Loucy (cell line): Measurements from ENCODE around the gene CC2D1B.

ENCODE experiments used
- CTCF ChIP-seq: fragments of 200-600 bp; sonication (generic); conservative IDR thresholded peaks from 2 replicates; pipeline ENCODE4 v1.5.1; 2014; ENCODE audit warnings: mild to moderate bottlenecking, antibody characterized with exemption, low read length
- EZH2phosphoT487 ChIP-seq: fragments of 200-600 bp; IDR thresholded peaks from 2 replicates; pipeline ENCODE4 v1.6.1; 2018; ENCODE audit warnings: antibody characterized with exemption, mild to moderate bottlenecking, moderate library complexity, borderline replicate concordance

DNA sequence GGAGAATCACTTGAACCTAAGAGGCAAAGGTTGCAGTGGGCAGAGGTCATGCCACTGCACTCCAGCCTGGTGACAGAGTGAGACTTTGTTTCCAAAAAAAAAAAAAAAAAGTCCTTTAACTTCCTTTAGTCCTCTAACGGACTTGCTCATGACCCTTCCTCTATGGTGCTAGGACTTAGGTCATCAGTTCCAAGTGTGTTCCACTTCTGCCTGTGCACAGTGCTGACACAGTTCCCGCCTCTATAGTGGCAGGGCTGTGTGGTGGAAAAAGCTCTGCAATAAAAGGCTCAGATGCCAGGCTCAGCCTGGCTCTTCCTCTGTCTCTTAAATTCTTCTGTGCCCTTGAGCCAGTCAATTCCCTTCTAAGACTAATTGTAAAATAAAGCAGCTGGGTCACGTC lies 22.0 kb downstream of the CC2D1B start:
- no peak for TF ChIP-seq CTCF
- TF ChIP-seq EZH2phosphoT487, result no peak
